ENCODE data around the gene ZBTB38. TPM values are rescaled to one million over a fixed set of nuclear protein-coding genes. Genes with fewer than 3 reads are reported as not detected.

ZBTB38 gene
- total RNA-seq, 4 donors from 2014 or later: 121 to 171 (median 150) TPM

GRCh38 chr3:141346418-141346817, 21.9 kb upstream of the ZBTB38 start:
- Histone ChIP-seq H3K9me3 (peaks cover 0 to 6% (median 0%) of the 10 kb centered on the region in 4 donors), H3K27me3 (no peaks in the 10 kb centered on the region), H3K27ac (peak overlapping the region in 1 of 4 donors; percentile 55), H3K36me3 (no peaks in the 10 kb centered on the region), H3K4me1 (no peaks in the 10 kb centered on the region), H3K4me3 (no peak overlapping the region)
- 33 to 47% methylated on average over 5 of the region's 5 CpGs for WGBS, 2 donors
- TF ChIP-seq CTCF (IDR thresholded peaks at IDR 0.05): no peak
- no peak for TF ChIP-seq EP300 (IDR thresholded peaks at IDR 0.05)
- TF ChIP-seq POLR2A (IDR thresholded peaks at IDR 0.05): no peak
- DNase-seq (ENCODE audit: low spot score in 2 of 2): no peak

- Histone ChIP-seq H3K9me3 (peaks cover 0 to 6% (median 0%) of the 10 kb centered on the region in 4 donors), H3K36me3 (no peaks in the 10 kb centered on the region), H3K4me1 (no peaks in the 10 kb centered on the region), H3K4me3 (no peak overlapping the region), H3K27me3 (no peaks in the 10 kb centered on the region), H3K27ac (peak overlapping the region in 1 of 4 donors; percentile 55)
- no peak for TF ChIP-seq CTCF (IDR thresholded peaks at IDR 0.05)
- no peak for DNase-seq (ENCODE audit: low spot score in 2 of 2)
- WGBS, 2 donors: 53% methylated on average over 5 of the region's 5 CpGs
Measured at GRCh38 chr3:141346839-141347238, 21.5 kb upstream of the ZBTB38 start.

- Histone ChIP-seq H3K9me3 (peaks cover 0 to 6% (median 0%) of the 10 kb centered on the region in 4 donors), H3K36me3 (no peaks in the 10 kb centered on the region), H3K4me1 (no peaks in the 10 kb centered on the region), H3K4me3 (no peak overlapping the region), H3K27ac (no peak overlapping the region), H3K27me3 (no peaks in the 10 kb centered on the region)
- no peak for DNase-seq (ENCODE audit: low spot score in 2 of 2)
- no peak for TF ChIP-seq CTCF (IDR thresholded peaks at IDR 0.05)
- TF ChIP-seq POLR2A (IDR thresholded peaks at IDR 0.05): no peak
- TF ChIP-seq EP300 (IDR thresholded peaks at IDR 0.05): no peak
- WGBS, 2 donors: 90 to 92% methylated on average over 1 of the region's 1 CpG
Measured at GRCh38 chr3:141348837-141349236, 19.5 kb upstream of the ZBTB38 start.

- no peaks in the 10 kb centered on the region for H3K4me1 ChIP-seq
- 86 to 93% methylated on average over 2 of the region's 2 CpGs for WGBS, 2 donors
- no peak for DNase-seq (ENCODE audit: low spot score in 2 of 2)
- no peaks in the 10 kb centered on the region for H3K36me3 ChIP-seq
- H3K4me3 ChIP-seq: no peak overlapping the region
- TF ChIP-seq POLR2A (IDR thresholded peaks at IDR 0.05) (no peak), CTCF (IDR thresholded peaks at IDR 0.05) (no peak), EP300 (IDR thresholded peaks at IDR 0.05) (no peak)
- H3K9me3 ChIP-seq: peaks cover 0 to 6% (median 0%) of the 10 kb centered on the region in 4 donors
- H3K27me3 ChIP-seq: no peaks in the 10 kb centered on the region
- no peak overlapping the region for H3K27ac ChIP-seq
Measured at GRCh38 chr3:141349711-141350110, 18.6 kb upstream of the ZBTB38 start.

GRCh38 chr3:141350666-141351065, 17.6 kb upstream of the ZBTB38 start:
- Histone ChIP-seq H3K9me3 (peaks cover 0 to 6% (median 0%) of the 10 kb centered on the region in 4 donors), H3K27ac (no peak overlapping the region), H3K36me3 (no peaks in the 10 kb centered on the region), H3K4me1 (no peaks in the 10 kb centered on the region), H3K27me3 (no peaks in the 10 kb centered on the region), H3K4me3 (no peak overlapping the region)
- WGBS, 2 donors: 84 to 88% methylated on average over 3 of the region's 3 CpGs
- no peak for TF ChIP-seq POLR2A (IDR thresholded peaks at IDR 0.05)
- DNase-seq (ENCODE audit: low spot score in 2 of 2): no peak

Data from tibial nerve (tissue), 4 donors.